GM18909 (cell line): ENCODE results near the gene FAXDC2.

Experiments used
- ATAC-seq: cut with Tn5 transposase; IDR thresholded peaks from one replicate; pipeline ENCODE4 v1.9.1; 2021; ENCODE audit warnings: mild to moderate bottlenecking; ENCODE audit not compliant: unreplicated experiment, poor library complexity

Gene FAXDC2

DNA sequence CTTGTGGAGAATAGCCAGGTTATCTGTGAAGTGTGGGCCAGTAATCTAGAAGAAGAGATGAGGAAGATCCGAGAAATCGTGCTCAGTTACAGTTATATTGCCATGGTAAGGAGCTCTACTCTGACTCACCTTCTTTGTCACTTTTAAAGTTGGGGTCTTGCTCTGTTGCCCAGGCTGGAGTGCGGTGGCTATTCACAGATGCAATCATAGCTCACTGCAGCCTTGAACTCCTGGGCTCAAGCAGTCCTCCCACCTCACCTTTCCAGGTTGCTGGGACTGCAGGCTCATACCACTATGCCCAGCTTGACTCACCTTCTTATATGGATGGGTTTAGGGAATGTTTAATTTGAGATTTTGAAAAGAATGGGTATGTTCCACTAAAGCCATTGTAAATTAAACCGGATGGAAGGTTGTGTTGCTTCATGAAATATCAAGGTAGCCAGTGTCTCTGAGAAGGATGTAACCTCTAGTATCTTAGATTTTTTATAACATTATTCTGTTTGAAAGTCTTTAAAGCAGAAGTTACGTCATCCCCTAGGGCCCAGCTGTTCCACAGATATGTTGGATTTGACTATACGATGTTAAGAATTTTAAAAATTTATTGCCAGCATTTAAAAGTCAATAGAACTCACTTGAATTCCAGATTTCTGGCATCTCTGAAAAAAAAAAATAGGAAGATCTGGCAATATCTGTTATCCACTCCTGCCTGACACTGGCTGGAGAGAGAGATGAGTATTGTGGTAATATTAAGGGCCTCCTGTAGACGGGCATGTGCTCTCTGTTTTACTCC, 13.1 kb upstream of the FAXDC2 start:
- no peak for ATAC-seq

DNA sequence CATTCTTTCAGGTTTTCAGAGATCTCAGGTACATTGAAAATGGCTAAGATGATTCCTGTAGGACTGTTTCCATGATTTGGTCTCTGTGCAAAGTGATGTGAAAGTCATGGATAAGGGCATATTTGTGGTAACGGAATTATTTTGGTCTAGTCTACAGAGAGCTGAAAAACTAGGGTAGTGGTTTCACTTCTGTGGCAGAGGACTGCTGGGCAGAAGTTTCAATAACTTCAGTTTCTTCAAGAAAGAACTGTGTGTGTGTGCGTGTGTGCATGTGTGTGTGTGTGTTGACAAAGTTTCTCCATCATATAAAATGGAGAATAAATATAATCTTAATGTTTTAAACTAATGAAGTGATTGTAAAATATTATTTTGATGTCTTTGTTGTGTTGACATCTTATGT, 12.4 kb upstream of the FAXDC2 start:
- no peak for ATAC-seq

DNA sequence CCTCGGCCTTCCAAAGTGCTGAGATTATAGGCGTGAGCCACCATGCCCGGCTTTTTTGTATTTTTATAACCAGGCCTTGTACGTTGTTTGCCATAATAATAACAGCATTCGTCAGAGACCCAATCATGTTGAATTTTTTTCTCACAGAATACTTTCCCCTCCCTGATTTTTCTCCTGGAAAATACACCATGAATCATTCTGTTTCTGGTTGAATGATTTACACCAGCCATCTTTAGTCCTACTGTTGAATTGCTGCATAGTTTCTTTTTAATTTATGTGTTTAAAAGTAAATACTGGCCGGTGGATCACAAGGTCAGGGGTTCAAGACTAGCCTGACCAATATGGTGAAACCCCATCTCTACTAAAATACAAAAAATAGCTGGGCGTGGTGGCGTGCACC, 11.5 kb upstream of the FAXDC2 start:
- ATAC-seq = no peak

DNA sequence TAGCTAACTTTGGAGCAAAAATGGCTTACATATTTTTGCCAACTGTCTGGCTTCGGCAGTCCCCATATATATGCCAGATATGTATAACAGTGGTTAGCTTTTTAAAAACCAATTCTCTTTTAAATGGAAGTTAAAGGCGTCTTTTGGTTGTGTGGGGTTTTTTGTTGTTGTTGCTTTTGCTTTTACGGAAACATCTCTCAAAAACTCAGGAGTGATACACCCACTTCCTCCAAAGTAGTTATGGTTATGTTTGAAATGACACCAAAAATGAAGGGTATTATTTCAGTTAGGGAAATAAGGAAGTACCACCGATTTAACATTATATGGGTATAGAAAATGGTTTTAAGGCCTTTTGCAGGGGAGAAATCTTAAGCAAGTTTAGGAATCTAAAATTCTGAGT, 10.4 kb upstream of the FAXDC2 start:
- no peak for ATAC-seq

DNA sequence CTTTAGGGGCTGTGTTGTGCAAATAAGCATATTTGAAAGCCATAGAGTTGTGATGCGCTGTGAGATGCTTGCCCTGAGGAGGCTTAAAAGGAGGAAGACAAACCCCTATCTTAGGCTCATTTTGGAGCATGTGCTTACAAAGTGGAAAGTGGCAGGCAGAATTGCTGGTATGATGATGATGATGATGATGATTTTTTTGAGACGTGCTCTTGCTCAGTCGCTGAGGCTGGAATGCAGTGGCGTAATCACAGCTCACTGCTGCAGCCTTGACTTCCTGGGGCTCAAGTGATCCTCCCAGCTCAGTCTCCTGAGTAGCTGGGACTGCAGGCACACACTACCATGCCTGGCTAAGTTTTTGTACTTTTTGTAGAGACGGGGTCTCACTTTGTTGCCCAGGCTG, 9.7 kb upstream of the FAXDC2 start:
- no peak for ATAC-seq

DNA sequence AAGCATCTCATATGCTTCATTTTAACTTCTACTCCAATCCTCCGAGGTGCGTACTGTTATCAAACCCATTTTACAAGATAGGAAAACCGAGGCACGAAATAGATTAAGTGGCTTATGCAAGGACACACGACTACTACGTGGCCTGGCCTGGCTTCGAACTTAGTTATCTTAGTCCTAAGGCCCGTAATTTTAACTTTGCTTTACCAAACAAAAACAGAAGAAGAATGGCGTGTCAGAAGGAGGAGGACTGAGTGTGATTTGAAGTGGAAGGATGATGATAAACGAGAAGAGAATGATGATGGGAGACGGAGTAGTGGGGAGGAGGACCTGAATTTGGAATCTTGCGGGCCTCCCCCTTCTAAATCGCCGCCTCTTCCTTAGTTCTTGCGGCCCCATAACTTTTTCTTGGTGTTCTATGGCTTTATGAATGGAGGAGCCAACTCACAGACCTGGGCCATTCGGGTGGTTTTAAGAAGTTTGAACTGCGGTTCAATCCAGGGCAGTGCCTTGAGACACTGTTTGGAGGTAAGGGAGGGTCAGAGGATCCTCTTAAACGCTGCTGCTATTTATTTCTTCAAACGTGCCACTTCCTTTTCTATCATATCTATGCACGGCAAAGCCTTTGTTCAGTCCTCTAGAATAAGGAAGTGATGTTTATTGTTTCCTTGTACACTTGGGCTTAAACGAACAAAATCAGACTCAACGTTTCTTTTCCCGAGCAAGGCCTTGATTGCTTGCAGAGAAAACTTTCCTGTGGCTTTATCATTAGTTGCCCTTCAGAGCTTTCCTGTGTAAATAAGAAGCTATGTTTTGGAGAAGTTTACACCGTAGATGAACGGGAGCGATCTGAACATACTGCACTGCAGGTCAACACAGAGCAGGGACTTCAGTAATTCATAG, 8.8 kb upstream of the FAXDC2 start:
- peak; percentile 21 for ATAC-seq

DNA sequence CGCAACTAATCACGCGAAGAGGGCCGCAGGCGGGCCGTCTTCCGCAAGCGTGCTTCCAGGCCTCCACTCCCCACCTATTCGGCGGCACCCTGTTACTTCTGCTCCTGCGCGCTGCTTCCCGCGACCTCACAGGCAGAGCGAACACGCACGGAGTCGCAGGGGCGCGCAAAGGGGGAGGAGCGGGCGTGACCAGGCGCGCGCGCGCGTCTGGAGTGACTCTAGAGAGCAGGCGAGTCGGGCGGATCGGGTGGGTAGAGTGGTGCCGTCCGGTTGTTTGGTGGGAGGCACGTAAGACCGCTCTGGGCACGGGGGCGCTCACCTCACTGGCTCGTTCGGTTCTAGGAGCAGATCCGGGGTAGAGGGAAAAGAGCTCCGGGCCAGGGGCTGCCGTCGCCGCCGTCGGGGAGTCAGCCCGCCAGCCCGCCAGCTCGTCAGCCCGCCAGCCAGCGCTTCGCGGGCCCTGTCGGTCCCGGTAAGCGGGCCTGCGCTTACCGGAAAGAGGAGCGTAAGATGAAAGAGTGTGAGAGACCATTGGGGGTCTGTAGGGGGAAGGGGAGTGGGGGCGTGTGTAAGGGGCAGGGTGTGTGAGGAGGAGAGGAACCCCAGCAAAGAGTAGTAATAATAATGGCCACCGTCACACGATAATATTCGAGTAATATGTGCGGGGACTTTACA, 8.0 kb upstream of the FAXDC2 start, which contains the start of gene CNOT8:
Gene CNOT8 (plus strand): TSS at position 331 of the 675 bp plus-strand sequence. CDS start 4,652 bp downstream, outside the sequence.
- peak; percentile 83 for ATAC-seq

DNA sequence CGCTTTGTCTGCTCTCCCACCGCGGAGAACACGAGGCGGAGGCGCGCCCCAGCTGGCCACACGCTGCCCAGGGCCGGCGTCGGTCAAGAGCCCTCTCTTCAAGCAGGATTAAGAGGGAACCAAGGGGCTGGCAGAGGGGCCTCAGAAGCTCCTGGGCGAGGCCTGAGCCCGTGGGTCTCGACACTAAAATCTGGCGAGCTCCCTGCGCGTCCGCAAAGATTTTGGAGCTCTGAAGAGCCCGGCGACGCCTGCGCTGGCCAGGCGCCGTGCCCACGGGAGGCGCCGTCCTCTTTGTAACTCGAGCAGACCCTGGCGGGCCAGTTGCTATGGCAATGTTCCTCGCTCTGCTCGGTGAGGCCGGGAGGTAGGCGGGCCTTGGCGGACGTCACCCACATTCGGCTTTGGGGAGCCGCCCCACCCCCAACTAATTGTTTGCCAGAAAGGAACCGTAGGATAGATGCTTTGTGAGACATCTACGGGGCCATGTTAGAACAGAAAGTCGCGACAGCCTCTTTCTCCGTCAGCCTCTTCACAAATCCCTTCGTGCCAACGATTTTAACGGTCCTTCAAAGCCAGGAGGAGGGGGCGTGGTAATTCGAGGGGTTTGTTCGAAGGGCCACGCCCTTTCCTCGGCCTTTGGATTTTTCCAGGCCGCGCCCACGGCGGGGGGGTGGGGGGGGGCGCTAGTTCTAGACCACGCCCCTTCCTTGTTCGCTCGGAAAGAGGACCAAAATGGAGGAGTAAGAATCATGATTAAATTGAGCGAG, 7.3 kb upstream of the FAXDC2 start:
- peak; percentile 65 for ATAC-seq

DNA sequence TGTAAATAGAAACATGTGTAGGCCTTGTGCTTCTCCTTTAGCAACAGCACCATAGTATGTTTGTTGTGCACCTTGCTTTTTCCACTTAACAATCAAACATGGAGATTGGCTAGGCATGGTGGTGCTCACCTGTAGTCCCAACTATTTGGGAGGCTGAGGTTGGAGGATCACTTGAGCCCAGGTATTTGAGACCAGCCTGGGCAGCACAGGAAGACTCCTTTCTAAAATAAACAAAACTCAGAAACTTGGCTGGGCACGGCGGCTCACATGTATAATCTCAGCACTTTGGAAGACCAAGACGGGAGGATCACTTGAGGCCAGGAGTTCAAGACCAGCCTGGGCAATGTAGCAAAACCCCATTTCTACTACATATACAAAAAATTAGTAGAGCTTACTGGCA, 948 bp upstream of the FAXDC2 start:
- ATAC-seq = no peak

DNA sequence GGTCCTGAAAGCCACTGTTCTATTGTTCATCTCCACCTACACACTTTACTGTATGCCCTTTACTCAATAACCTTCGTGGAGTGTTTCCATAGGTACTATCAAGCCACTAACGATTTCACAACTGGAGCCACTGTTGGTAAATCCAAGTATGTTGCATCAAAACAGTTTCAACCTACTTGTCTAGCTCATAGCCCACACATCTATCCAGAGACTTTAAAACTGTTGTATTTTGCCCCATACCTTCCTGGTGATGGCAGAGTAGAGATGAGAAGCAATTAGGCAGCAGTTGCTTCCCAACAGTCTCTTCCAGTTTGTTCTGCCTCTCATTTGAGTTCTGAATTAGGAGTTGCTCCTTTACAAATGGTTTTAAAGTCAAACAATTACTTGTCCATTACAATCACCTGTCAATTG, 607 bp downstream of the FAXDC2 start:
- ATAC-seq = no peak

DNA sequence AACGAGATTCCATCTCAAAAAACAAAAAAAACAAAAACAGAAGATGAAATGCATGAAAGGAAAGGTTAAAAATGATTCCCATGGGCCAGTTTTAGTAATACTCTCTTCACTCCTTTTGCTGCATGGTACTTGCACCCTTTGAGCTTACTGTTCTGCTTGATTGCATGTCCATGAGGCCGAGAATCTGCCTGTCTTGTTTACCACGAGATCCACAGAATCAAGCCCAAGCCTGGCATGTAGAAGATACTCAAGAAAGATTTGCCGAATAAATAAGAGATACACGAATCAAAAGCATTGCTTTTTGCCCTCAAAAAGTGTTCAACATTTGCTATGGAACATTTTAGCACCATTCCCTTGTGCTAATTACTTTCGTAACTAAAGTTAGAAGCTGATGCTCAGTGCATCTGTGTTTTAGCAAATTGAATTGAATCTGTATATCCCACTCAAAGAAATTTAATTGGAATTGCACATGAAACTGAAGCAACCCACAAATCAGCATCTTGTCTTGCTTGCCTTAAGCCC, 1.1 kb downstream of the FAXDC2 start:
- ATAC-seq = no peak

DNA sequence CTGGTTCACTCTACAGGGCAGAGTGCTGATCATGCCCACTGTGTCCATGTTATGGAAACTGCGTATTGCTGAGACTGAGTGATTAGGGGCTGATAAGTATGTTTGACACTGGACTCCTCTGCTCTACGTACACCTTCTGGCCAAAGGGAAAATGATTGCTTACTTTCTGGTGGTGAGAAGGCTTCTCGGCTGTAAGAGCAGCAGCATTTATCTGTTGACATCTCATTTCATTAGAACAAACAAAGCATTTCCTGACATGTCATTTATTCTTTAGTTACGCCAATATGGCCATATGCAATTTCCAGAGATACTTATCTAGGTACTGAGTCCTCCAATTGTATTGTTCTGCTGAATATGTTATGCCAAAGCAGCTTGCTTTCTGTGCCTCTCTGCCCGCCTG, 5.6 kb downstream of the FAXDC2 start:
- no peak for ATAC-seq

DNA sequence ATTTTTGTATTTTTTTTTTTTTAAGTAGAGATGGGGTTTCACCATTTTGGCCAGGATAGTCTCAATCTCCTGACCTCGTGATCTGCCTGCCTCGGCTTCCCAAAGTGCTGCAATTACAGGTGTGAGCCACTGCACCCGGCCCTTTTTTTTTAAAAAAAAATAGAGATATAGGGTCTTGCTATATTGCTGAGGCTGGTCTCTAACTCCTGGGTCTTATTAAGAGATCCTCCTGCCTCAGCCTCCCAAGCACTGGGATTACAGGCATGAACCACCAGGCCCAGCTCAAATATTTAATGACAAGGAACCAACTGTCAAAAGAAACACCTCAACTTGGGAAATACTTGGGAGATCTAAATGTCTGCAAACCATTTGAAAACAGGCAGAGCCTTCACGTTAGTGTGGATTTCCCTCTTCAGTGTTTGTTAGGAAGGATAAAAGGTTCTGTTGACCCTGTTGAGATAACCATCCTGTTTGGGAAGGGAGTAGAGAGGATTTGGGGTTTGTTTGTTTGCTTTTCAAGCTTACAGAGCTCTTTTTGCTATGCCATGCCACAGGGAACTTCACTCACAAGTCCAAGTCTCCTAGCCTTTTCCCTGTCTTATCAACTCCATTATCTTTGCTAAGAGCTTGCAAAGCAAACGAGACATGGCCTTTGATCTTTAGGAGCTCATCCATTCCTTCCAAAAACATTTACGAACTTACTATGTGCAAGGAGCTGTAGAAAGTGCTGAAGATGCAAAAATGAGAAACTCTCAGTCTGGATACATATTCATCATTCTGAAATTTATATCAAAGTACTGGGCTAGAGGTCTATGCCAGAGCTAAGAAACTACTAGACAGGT, 7.5 kb downstream of the FAXDC2 start:
- no peak for ATAC-seq

DNA sequence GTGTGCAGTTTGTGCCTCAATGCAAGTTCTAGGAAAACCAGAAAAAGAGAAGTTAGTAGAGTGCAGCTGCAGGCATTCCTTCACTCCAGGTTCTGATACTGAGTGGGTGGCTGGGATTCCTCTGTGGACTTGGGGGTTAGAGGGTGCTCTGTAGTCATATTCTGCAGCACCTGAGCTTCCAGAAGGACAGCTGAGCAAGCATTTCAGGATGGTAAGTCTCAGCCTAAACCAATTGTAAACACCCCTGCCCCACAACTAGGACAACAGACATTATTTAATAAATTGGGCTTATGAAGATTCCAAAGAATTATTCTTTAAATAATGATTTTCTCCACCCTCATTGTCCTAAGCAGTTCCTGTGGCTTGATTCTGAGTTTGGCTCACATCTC, 9.1 kb downstream of the FAXDC2 start:
- ATAC-seq = no peak

DNA sequence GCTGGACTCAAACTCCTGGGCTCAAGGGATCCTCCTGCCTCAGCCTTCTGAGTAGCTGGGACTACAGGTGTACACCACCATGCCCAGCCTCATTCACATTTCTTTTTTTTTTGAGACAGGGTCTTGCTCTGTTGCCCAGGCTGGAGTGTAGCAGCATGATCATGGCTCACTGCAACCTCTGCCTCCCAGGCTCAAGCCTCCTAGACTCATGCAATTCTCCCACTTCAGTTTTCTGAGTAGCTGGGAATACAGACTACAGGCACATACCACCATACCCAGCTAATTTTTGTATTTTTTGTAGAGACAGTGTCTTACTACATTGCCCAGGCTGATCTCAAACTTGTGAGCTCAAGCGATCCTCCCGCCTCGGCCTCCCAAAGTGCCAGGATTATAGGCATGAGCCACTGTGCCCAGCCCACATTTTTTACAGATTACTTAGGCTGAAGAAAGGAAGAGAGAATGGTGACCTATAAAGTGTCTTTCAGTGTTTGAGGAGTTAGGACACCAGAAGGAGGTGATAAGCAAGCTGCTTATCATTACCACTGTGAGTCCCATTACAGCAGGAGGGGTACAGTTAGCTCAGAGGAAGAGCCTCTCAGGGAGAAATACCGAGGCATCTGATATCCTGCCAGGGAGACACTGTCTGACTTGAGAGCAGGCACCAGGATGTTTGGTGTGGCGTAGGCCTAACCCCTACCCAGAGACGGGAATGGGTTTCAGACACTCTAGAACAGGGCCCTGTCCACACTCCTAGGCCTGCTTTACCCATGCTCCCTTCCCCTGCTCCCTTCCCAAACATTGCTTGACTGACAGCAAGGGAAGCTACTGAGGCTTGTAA, 9.7 kb downstream of the FAXDC2 start:
- ATAC-seq = no peak

DNA sequence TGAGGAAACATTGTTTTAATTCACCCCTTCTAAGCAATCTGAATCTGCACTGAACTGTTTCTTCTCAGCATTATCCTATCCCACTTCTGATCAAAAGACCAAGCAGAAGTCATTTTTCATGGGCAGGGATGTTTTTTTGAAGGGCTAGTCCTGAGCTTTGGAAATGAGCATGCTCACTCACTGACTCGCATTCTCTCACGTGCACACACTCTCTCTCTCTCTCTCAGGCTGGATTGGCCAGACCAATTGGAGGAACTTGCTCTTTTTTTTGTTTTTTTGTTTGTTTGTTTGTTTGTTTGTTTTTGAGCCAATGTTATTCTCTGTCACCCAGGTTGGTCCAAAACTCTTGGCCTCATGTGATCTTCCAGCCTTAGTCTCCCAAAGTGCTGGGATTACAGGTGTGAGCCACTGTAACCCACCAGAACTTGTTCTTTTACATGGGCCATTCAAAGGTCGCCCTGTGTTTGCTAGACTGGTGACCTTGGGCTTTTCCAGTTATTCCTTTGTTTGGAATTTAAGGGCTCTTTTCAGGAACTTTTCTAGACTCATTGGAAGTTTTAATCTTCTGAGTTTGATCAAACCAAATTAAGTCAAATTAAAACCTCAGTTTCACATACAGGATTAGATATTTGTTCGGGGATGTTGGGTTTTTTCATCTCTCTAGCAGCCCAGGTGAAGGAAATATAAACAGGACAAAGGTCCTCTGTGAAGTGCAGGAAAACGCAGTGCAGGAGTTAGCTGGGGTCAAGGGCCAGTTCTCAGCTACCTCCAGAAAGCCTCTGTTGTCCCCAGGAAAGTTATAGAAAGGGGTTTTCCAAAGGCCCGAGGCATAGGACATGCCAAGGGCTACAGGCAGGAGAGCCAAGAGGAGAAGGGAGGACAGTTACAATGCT, 13.1 kb downstream of the FAXDC2 start:
- no peak for ATAC-seq

DNA sequence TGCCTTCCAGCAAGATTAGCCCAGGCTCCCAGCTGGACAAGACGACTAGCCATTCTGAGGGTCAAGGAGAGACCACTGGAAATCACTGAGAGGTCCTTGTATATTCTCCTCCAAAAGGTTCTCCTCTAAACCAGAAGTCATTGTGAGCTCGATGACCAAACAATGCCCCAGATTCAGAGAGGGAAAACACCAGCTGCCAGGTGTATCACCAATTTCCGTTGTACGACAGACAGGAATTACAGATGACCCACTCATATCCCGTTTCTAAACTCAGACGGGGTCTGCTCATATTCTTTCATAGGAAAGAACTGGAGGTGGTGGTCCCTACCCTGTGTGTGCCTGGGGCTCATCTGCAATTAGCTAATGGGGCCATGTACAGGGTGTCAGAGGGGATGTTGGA, 14.2 kb downstream of the FAXDC2 start:
- ATAC-seq = no peak
